Measurements from ENCODE around the gene NAGS. TPM values are rescaled to one million over a fixed set of nuclear protein-coding genes. Genes with fewer than 3 reads are reported as not detected.

Gene NAGS
- polyA plus RNA-seq, 1 of the 3 experiments (the other 2 are of a cell fraction): 1.7 TPM

DNA sequence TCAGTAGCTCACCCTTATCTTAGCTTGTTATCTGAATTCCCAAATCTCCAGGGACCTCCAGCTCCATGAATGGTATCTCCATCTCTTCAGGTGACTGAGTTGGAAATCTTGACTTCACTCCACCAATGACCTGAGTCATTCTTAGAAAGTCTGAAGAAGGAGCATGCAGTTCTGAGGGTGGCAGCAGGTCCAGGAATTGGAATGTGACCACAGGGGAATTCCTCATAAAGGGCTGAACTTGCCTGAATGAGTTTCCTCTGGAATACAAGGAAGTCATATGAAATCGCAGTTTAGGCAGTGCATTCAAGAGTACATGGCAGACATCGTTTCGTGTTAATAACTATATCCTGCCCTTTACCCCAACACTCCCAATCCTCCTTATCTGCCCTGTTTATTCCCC lies 38.1 kb upstream of the NAGS start:
- Histone ChIP-seq H3K4me1 (ENCODE audit: control insufficient read depth in 1 of 2, insufficient read depth in 2 of 2, low read depth in 1 of 2, low read length in 1 of 2) (no peaks in the 10 kb centered on the region), H3F3A (replicated peaks; ENCODE audit: insufficient read depth) (no peaks in the 10 kb centered on the region), H3K4me2 (no peak overlapping the region), H3K36me3 (replicated peaks in 1 of 2; ENCODE audit: control insufficient read depth in 1 of 2, insufficient read depth in 2 of 2, low read length in 1 of 2) (no peaks in the 10 kb centered on the region), H4K20me1 (ENCODE audit: insufficient read depth) (no peaks in the 10 kb centered on the region), H3K79me2 (ENCODE audit: insufficient read depth) (no peaks in the 10 kb centered on the region), H3K9ac (no peak overlapping the region), H3K9me2 (no peaks in the 10 kb centered on the region), H3K27ac (ENCODE audit: low read depth in 2 of 2, low read length in 1 of 2) (no peak overlapping the region), H3K27me3 (ENCODE audit: insufficient read depth) (no peaks in the 10 kb centered on the region; the same call in 1 of the 2 replicates), H2AFZ (ENCODE audit: low read depth) (no peak overlapping the region), H3K4me3 (ENCODE audit: low read depth in 2 of 2, low read length in 1 of 2) (no peak overlapping the region), H3K9me3 (no peaks in the 10 kb centered on the region)
- POLR2A ChIA-PET: no interaction called here
- DNase-seq: no peak
- CTCF ChIA-PET: interaction anchor here (1.3 kb wide), 1 partner anchor 22 kb away, joined by 4 read pairs; no protein-coding TSS in a partner anchor
- WGBS (ENCODE audit: low lambda C conversion rate): 77% methylated on average over 3 of the region's 3 CpGs
- TF ChIP-seq, protein P1, sequence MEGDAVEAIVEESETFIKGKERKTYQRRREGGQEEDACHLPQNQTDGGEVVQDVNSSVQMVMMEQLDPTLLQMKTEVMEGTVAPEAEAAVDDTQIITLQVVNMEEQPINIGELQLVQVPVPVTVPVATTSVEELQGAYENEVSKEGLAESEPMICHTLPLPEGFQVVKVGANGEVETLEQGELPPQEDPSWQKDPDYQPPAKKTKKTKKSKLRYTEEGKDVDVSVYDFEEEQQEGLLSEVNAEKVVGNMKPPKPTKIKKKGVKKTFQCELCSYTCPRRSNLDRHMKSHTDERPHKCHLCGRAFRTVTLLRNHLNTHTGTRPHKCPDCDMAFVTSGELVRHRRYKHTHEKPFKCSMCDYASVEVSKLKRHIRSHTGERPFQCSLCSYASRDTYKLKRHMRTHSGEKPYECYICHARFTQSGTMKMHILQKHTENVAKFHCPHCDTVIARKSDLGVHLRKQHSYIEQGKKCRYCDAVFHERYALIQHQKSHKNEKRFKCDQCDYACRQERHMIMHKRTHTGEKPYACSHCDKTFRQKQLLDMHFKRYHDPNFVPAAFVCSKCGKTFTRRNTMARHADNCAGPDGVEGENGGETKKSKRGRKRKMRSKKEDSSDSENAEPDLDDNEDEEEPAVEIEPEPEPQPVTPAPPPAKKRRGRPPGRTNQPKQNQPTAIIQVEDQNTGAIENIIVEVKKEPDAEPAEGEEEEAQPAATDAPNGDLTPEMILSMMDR (IDR thresholded peaks at IDR 0.05): no peak

DNA sequence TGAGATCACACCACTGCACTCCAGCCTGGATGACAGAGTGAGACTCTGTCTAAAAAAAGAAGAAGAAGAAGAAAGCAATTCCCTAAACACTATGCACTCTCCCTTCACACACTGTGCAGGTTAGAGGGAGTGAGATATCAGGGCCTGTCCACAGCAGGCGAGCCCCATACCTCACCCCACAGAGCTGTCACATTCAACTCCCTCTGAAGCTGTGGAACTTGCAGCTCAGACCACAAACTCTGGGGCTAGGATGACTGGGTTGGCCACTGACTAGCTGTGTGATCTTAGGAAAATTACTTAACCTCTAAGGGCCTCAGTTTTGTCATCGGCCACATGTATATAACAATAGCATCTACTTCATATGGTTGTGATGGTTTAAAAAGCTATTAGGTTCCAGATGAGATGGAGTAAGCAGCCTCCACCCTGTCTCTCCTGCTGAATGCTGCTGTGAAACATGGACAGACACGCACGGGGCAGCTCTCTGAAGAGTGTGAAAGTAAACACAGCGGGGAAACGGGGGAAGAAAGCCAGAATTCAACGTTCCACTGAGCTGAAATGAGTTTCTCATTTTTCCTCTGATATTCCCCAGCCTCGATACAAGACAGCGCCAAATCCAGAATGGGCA lies 37.1 kb upstream of the NAGS start:
- no peaks in the 10 kb centered on the region for H3K9me2 ChIP-seq
- no peaks in the 10 kb centered on the region for H4K20me1 ChIP-seq (ENCODE audit: insufficient read depth)
- no peaks in the 10 kb centered on the region for H3K36me3 ChIP-seq (replicated peaks in 1 of 2; ENCODE audit: control insufficient read depth in 1 of 2, insufficient read depth in 2 of 2, low read length in 1 of 2)
- no peaks in the 10 kb centered on the region for H3K9me3 ChIP-seq
- TF ChIP-seq, protein P2, sequence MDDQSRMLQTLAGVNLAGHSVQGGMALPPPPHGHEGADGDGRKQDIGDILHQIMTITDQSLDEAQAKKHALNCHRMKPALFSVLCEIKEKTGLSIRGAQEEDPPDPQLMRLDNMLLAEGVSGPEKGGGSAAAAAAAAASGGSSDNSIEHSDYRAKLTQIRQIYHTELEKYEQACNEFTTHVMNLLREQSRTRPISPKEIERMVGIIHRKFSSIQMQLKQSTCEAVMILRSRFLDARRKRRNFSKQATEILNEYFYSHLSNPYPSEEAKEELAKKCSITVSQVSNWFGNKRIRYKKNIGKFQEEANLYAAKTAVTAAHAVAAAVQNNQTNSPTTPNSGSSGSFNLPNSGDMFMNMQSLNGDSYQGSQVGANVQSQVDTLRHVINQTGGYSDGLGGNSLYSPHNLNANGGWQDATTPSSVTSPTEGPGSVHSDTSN (IDR thresholded peaks at IDR 0.05): no peak
- TF ChIP-seq GATA2 (CRISPR knock-in tag; IDR thresholded peaks at IDR 0.05): no peak
- no peak for TF ChIP-seq RAD21 (IDR thresholded peaks at IDR 0.05; ENCODE audit: low read length)
- no peak for TF ChIP-seq RFX5 (IDR thresholded peaks at IDR 0.05; ENCODE audit: low read length)
- no peak for TF ChIP-seq FOXM1 (IDR thresholded peaks at IDR 0.05; ENCODE audit: low read depth)
- H3K27me3 ChIP-seq (ENCODE audit: insufficient read depth): no peaks in the 10 kb centered on the region; the same call in 1 of the 2 replicates
- no peak overlapping the region for H3K4me3 ChIP-seq (ENCODE audit: low read depth in 2 of 2, low read length in 1 of 2)
- H3K4me1 ChIP-seq (ENCODE audit: control insufficient read depth in 1 of 2, insufficient read depth in 2 of 2, low read depth in 1 of 2, low read length in 1 of 2): no peaks in the 10 kb centered on the region
- POLR2A ChIA-PET: no interaction called here
- H3K27ac ChIP-seq (ENCODE audit: low read depth in 2 of 2, low read length in 1 of 2): no peak overlapping the region
- no peak overlapping the region for H3K9ac ChIP-seq
- H3K79me2 ChIP-seq (ENCODE audit: insufficient read depth): no peaks in the 10 kb centered on the region
- H2AFZ ChIP-seq (ENCODE audit: low read depth): no peak overlapping the region
- H3F3A ChIP-seq (replicated peaks; ENCODE audit: insufficient read depth): no peaks in the 10 kb centered on the region
- no peak for DNase-seq
- no peak overlapping the region for H3K4me2 ChIP-seq
- WGBS (ENCODE audit: low lambda C conversion rate): 67% methylated on average over 9 of the region's 9 CpGs
- CTCF ChIA-PET: interaction anchor here (1.0 to 2.6 kb wide), 4 partner anchors 16 to 28 kb away, joined by 3 to 12 read pairs (median 6); no protein-coding TSS in a partner anchor

DNA sequence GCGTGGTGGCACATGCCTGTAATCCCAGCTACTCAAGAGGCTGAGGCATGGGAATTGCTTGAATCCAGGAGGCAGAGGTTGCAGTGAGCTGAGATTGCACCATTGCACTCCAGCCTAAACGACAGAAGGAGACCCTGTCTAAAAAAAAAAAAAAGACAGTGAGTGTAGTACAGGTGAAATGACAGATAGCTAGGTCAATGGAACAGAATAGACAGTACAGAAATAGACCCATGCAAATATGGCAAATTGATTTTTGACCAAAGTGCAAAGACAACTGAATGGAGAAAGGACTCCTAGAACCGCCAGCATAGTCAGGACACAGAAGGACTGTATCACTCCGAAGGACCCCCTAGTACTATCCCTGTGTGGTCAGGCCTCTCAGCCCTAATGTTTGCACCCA lies 34.1 kb upstream of the NAGS start:
- no peak overlapping the region for H2AFZ ChIP-seq (ENCODE audit: low read depth)
- no peaks in the 10 kb centered on the region for H3K9me2 ChIP-seq
- H3K27ac ChIP-seq (ENCODE audit: low read depth in 2 of 2, low read length in 1 of 2): no peak overlapping the region
- no peaks in the 10 kb centered on the region for H3K79me2 ChIP-seq (ENCODE audit: insufficient read depth)
- H3K27me3 ChIP-seq (ENCODE audit: insufficient read depth): no peaks in the 10 kb centered on the region; the same call in 1 of the 2 replicates
- no peak overlapping the region for H3K9ac ChIP-seq
- ChIA-PET CTCF (interaction anchor here (0.9 kb wide), 1 partner anchor 13 kb away, joined by 5 read pairs; no protein-coding TSS in a partner anchor), POLR2A (no interaction called here)
- no peaks in the 10 kb centered on the region for H4K20me1 ChIP-seq (ENCODE audit: insufficient read depth)
- H3K4me3 ChIP-seq (ENCODE audit: low read depth in 2 of 2, low read length in 1 of 2): no peak overlapping the region
- DNase-seq: no peak
- no peak overlapping the region for H3K4me2 ChIP-seq
- no peaks in the 10 kb centered on the region for H3F3A ChIP-seq (replicated peaks; ENCODE audit: insufficient read depth)
- H3K4me1 ChIP-seq (ENCODE audit: control insufficient read depth in 1 of 2, insufficient read depth in 2 of 2, low read depth in 1 of 2, low read length in 1 of 2): peaks cover 0 to 15% of the 10 kb centered on the region in 2 experiments; a peak in 2 of 4 replicates
- no peaks in the 10 kb centered on the region for H3K9me3 ChIP-seq
- no peaks in the 10 kb centered on the region for H3K36me3 ChIP-seq (replicated peaks in 1 of 2; ENCODE audit: control insufficient read depth in 1 of 2, insufficient read depth in 2 of 2, low read length in 1 of 2)
- 68% methylated on average over 4 of the region's 4 CpGs for WGBS (ENCODE audit: low lambda C conversion rate)
- TF ChIP-seq, protein P3, sequence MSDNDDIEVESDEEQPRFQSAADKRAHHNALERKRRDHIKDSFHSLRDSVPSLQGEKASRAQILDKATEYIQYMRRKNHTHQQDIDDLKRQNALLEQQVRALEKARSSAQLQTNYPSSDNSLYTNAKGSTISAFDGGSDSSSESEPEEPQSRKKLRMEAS (IDR thresholded peaks at IDR 0.05; ENCODE audit: low read depth): no peak
- TF ChIP-seq EZH2phosphoT487 (IDR thresholded peaks at IDR 0.05; ENCODE audit: borderline replicate concordance, low read depth): no peak
- no peak for TF ChIP-seq POLR2AphosphoS5 (IDR thresholded peaks at IDR 0.05; ENCODE audit: low read depth, low read length)
- TF ChIP-seq, protein P4, sequence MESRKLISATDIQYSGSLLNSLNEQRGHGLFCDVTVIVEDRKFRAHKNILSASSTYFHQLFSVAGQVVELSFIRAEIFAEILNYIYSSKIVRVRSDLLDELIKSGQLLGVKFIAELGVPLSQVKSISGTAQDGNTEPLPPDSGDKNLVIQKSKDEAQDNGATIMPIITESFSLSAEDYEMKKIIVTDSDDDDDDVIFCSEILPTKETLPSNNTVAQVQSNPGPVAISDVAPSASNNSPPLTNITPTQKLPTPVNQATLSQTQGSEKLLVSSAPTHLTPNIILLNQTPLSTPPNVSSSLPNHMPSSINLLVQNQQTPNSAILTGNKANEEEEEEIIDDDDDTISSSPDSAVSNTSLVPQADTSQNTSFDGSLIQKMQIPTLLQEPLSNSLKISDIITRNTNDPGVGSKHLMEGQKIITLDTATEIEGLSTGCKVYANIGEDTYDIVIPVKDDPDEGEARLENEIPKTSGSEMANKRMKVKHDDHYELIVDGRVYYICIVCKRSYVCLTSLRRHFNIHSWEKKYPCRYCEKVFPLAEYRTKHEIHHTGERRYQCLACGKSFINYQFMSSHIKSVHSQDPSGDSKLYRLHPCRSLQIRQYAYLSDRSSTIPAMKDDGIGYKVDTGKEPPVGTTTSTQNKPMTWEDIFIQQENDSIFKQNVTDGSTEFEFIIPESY (IDR thresholded peaks at IDR 0.05; ENCODE audit: borderline replicate concordance, low read depth): no peak
- no peak for TF ChIP-seq ELF1 (IDR thresholded peaks at IDR 0.05)
- TF ChIP-seq, protein P5, sequence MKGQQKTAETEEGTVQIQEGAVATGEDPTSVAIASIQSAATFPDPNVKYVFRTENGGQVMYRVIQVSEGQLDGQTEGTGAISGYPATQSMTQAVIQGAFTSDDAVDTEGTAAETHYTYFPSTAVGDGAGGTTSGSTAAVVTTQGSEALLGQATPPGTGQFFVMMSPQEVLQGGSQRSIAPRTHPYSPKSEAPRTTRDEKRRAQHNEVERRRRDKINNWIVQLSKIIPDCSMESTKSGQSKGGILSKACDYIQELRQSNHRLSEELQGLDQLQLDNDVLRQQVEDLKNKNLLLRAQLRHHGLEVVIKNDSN (IDR thresholded peaks at IDR 0.05; ENCODE audit: borderline replicate concordance, low read depth): no peak
- no peak for TF ChIP-seq MEF2A (IDR thresholded peaks at IDR 0.05; ENCODE audit: borderline replicate concordance, low read depth)
- TF ChIP-seq, protein P6, sequence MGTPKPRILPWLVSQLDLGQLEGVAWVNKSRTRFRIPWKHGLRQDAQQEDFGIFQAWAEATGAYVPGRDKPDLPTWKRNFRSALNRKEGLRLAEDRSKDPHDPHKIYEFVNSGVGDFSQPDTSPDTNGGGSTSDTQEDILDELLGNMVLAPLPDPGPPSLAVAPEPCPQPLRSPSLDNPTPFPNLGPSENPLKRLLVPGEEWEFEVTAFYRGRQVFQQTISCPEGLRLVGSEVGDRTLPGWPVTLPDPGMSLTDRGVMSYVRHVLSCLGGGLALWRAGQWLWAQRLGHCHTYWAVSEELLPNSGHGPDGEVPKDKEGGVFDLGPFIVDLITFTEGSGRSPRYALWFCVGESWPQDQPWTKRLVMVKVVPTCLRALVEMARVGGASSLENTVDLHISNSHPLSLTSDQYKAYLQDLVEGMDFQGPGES (IDR thresholded peaks at IDR 0.05; ENCODE audit: low read depth, low read length): no peak

All from SK-N-SH (cell line).